ENCODE measurements around the gene RNU6-7. TPM values are rescaled to one million over a fixed set of nuclear protein-coding genes. Genes with fewer than 3 reads are reported as not detected.

Gene RNU6-7
- total RNA-seq = not detected in 2 replicates
- not detected in 2 replicates for polyA plus RNA-seq

DNA sequence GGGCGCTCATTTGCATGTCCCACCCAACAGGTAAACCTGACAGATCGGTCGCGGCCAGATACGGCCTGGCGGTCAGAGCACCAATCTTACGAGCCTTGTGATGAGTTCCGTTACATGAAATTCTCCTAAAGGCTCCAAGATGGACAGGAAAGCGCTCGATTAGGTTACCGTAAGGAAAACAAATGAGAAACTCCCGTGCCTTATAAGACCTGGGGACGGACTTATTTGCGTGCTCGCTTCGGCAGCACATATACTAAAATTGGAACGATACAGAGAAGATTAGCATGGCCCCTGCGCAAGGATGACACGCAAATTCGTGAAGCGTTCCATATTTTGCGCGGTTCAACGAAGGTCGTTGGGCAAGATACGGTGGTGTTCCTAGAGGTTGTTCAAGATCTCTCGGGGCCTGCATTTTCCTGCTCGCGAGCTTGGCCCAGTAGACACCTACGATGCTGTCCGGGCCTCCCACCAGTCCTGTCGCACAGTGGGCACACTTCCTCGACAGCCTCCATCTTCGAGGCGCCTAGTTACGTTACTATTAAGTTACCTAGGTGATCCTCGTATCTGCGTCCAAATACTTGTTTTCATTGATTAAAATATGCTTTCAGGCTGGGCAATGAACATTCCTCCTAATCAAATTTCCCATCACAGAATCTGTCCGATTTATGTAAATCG lies at the start of gene RNU6-7:
RNU6-7 (plus strand) TSS at position 230 of the 675 bp plus-strand sequence.
- H3K36me3 ChIP-seq = no peaks in the 10 kb centered on the region
- peak within 1 kb of the TSS; percentile 58 for H3K4me3 ChIP-seq
- no peaks in the 10 kb centered on the region for H3K27me3 ChIP-seq
- peak; percentile 28 to 62 for DNase-seq (ENCODE audit: low read depth in 1 of 2, low spot score in 1 of 2)
- no peak for TF ChIP-seq CTCF (IDR thresholded peaks at IDR 0.05; ENCODE audit: low read depth, low read length)
- no peaks in the 10 kb centered on the region for H3K4me1 ChIP-seq (ENCODE audit: low read depth)
- peak within 1 kb of the TSS; percentile 97 for H3K27ac ChIP-seq
- no peaks in the 10 kb centered on the region for H3K9me3 ChIP-seq (ENCODE audit: low read depth)

GRCh38 chr14:32166029-32166428 lies 35.8 kb upstream of the RNU6-7 start:
- Histone ChIP-seq H3K27ac (no peak overlapping the region), H3K4me3 (no peak overlapping the region), H3K36me3 (no peaks in the 10 kb centered on the region), H3K4me1 (ENCODE audit: low read depth) (no peaks in the 10 kb centered on the region), H3K9me3 (ENCODE audit: low read depth) (no peaks in the 10 kb centered on the region), H3K27me3 (no peaks in the 10 kb centered on the region)
- DNase-seq (ENCODE audit: low read depth in 1 of 2, low spot score in 1 of 2) = no peak
- no peak for TF ChIP-seq CTCF (IDR thresholded peaks at IDR 0.05; ENCODE audit: low read depth, low read length)

- Histone ChIP-seq H3K27me3 (no peaks in the 10 kb centered on the region), H3K27ac (no peak overlapping the region), H3K36me3 (no peaks in the 10 kb centered on the region), H3K4me3 (no peak overlapping the region), H3K9me3 (ENCODE audit: low read depth) (no peaks in the 10 kb centered on the region), H3K4me1 (ENCODE audit: low read depth) (no peaks in the 10 kb centered on the region)
- TF ChIP-seq CTCF (IDR thresholded peaks at IDR 0.05; ENCODE audit: low read depth, low read length) = no peak
- DNase-seq (ENCODE audit: low read depth in 1 of 2, low spot score in 1 of 2) = no peak
These were observed 34.9 kb upstream of the RNU6-7 start for GRCh38 chr14:32166924-32167323.

DNA sequence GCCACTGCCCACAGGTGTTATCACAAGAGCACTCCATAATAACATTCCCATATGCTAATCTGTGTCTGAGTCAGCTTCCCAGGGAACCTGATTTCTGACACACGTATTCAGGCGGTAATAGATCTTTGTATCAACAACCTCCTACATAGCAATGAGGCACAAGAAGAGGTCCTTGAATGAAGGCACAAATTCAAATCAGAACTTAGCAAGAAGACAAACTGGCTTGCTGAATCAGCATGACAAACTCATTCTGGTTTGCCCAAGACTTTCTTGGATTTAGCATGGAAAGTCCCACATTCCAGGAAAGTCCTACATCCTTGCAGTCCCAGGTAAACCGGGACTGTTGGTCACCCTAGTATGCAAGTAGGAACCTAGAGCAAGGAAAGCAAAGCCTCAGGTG lies 33.9 kb upstream of the RNU6-7 start:
- no peak for TF ChIP-seq CTCF (IDR thresholded peaks at IDR 0.05; ENCODE audit: low read depth, low read length)
- H3K27ac ChIP-seq = no peak overlapping the region
- no peaks in the 10 kb centered on the region for H3K27me3 ChIP-seq
- H3K36me3 ChIP-seq = no peaks in the 10 kb centered on the region
- no peaks in the 10 kb centered on the region for H3K9me3 ChIP-seq (ENCODE audit: low read depth)
- no peak overlapping the region for H3K4me3 ChIP-seq
- no peaks in the 10 kb centered on the region for H3K4me1 ChIP-seq (ENCODE audit: low read depth)
- DNase-seq (ENCODE audit: low read depth in 1 of 2, low spot score in 1 of 2) = no peak

DNA sequence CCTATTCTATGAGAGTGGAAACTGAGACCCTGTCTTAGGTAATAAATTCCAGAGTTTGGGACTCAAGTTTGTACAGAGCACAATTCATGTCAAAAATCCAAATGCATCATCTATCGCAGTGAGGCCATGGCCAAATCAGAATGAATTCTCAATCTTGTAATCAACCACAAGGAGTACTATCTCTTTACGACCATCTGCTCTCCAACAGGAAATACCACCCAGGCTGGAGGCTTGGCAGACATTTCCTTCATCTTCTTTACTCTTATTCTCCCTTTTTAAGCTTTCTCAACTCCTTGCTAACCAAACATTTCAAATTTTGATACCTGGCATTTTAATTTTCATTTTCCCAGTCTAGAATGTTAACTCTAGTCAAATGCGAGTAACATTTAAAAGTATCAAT lies 32.7 kb upstream of the RNU6-7 start:
- no peaks in the 10 kb centered on the region for H3K36me3 ChIP-seq
- H3K4me1 ChIP-seq (ENCODE audit: low read depth) = no peaks in the 10 kb centered on the region
- H3K4me3 ChIP-seq = no peak overlapping the region
- no peak for DNase-seq (ENCODE audit: low read depth in 1 of 2, low spot score in 1 of 2)
- H3K27ac ChIP-seq = no peak overlapping the region
- H3K9me3 ChIP-seq (ENCODE audit: low read depth) = no peaks in the 10 kb centered on the region
- TF ChIP-seq CTCF (IDR thresholded peaks at IDR 0.05; ENCODE audit: low read depth, low read length) = no peak
- no peaks in the 10 kb centered on the region for H3K27me3 ChIP-seq

Data from cardiac muscle cell (in vitro differentiated cells and primary cell).